ENCODE measurements around the gene KIAA2012.

The KIAA2012 gene

GRCh38 chr2:202165945-202166344 lies 92.9 kb downstream of the KIAA2012 start:
- no peak overlapping the region for H3K4me3 ChIP-seq (ENCODE audit: low read depth in 1 of 2, low read length in 2 of 2)
- peaks cover 12% of the 10 kb centered on the region for H3K27me3 ChIP-seq (ENCODE audit: insufficient read depth, low read length, poor library complexity)
- no peak overlapping the region for H3K27ac ChIP-seq (ENCODE audit: low read length)
- no peaks in the 10 kb centered on the region for H3K36me3 ChIP-seq (ENCODE audit: insufficient read depth, low read length)
- no peak overlapping the region for H3K9ac ChIP-seq (ENCODE audit: low read depth, low read length)
- H3K4me1 ChIP-seq (ENCODE audit: insufficient read depth, low read length) = no peaks in the 10 kb centered on the region
- ATAC-seq (ENCODE audit: insufficient read depth, low read depth) (no peak), DNase-seq (no peak)
- TF ChIP-seq CTCF (IDR thresholded peaks at IDR 0.05; ENCODE audit: borderline replicate concordance, extremely low read depth, low read length, poor library complexity, severe bottlenecking) = no peak
- no peak overlapping the region for H2AFZ ChIP-seq (ENCODE audit: low read depth, low read length)
- no peaks in the 10 kb centered on the region for H3K9me3 ChIP-seq (ENCODE audit: insufficient read depth, low read length, severe bottlenecking)
- H3K79me2 ChIP-seq (ENCODE audit: insufficient read depth, low read length) = no peaks in the 10 kb centered on the region
- no peak overlapping the region for H3K4me2 ChIP-seq (ENCODE audit: insufficient read depth, low read length)
- H4K20me1 ChIP-seq (ENCODE audit: insufficient read depth, low read length) = no peaks in the 10 kb centered on the region; the same call in 1 of the 2 replicates

GRCh38 chr2:202169131-202169530 lies 96.1 kb downstream of the KIAA2012 start:
- no peak for TF ChIP-seq EZH2 (IDR thresholded peaks at IDR 0.05; ENCODE audit: borderline replicate concordance, low read depth, low read length, severe bottlenecking)
- TF ChIP-seq CTCF (IDR thresholded peaks at IDR 0.05; ENCODE audit: borderline replicate concordance, extremely low read depth, low read length, poor library complexity, severe bottlenecking) = no peak
- ATAC-seq (ENCODE audit: insufficient read depth, low read depth) = no peak

GRCh38 chr2:202169832-202170424 lies 96.9 kb downstream of the KIAA2012 start:
- Histone ChIP-seq H3K9ac (ENCODE audit: low read depth, low read length) (no peak overlapping the region), H3K79me2 (ENCODE audit: insufficient read depth, low read length) (no peaks in the 10 kb centered on the region), H3K36me3 (ENCODE audit: insufficient read depth, low read length) (no peaks in the 10 kb centered on the region), H4K20me1 (ENCODE audit: insufficient read depth, low read length) (no peaks in the 10 kb centered on the region; the same call in 1 of the 2 replicates), H3K4me3 (ENCODE audit: low read depth in 1 of 2, low read length in 2 of 2) (no peak overlapping the region), H3K27ac (ENCODE audit: low read length) (no peak overlapping the region), H2AFZ (ENCODE audit: low read depth, low read length) (no peak overlapping the region), H3K4me2 (ENCODE audit: insufficient read depth, low read length) (no peak overlapping the region), H3K27me3 (ENCODE audit: insufficient read depth, low read length, poor library complexity) (peaks cover 10% of the 10 kb centered on the region), H3K4me1 (ENCODE audit: insufficient read depth, low read length) (no peaks in the 10 kb centered on the region), H3K9me3 (ENCODE audit: insufficient read depth, low read length, severe bottlenecking) (no peaks in the 10 kb centered on the region)
- no peak for DNase-seq
- no peak for TF ChIP-seq EZH2 (IDR thresholded peaks at IDR 0.05; ENCODE audit: borderline replicate concordance, low read depth, low read length, severe bottlenecking)
- ATAC-seq (ENCODE audit: insufficient read depth, low read depth) = no peak

More at GRCh38 chr2:202169131-202169530, 96.1 kb downstream of the KIAA2012 start:
- Histone ChIP-seq H3K27me3 (ENCODE audit: insufficient read depth, low read length, poor library complexity) (peaks cover 10% of the 10 kb centered on the region), H3K4me1 (ENCODE audit: insufficient read depth, low read length) (no peaks in the 10 kb centered on the region), H4K20me1 (ENCODE audit: insufficient read depth, low read length) (no peaks in the 10 kb centered on the region; the same call in 1 of the 2 replicates), H3K79me2 (ENCODE audit: insufficient read depth, low read length) (no peaks in the 10 kb centered on the region), H3K36me3 (ENCODE audit: insufficient read depth, low read length) (no peaks in the 10 kb centered on the region), H2AFZ (ENCODE audit: low read depth, low read length) (no peak overlapping the region), H3K9me3 (ENCODE audit: insufficient read depth, low read length, severe bottlenecking) (no peaks in the 10 kb centered on the region), H3K4me2 (ENCODE audit: insufficient read depth, low read length) (no peak overlapping the region), H3K27ac (ENCODE audit: low read length) (no peak overlapping the region), H3K4me3 (ENCODE audit: low read depth in 1 of 2, low read length in 2 of 2) (no peak overlapping the region), H3K9ac (ENCODE audit: low read depth, low read length) (no peak overlapping the region)
- DNase-seq = no peak

- no peak overlapping the region for H2AFZ ChIP-seq (ENCODE audit: low read depth, low read length)
- DNase-seq (no peak), ATAC-seq (ENCODE audit: insufficient read depth, low read depth) (no peak)
- no peak overlapping the region for H3K4me3 ChIP-seq (ENCODE audit: low read depth in 1 of 2, low read length in 2 of 2)
- no peaks in the 10 kb centered on the region; the same call in 1 of the 2 replicates for H4K20me1 ChIP-seq (ENCODE audit: insufficient read depth, low read length)
- H3K79me2 ChIP-seq (ENCODE audit: insufficient read depth, low read length) = no peaks in the 10 kb centered on the region
- H3K9me3 ChIP-seq (ENCODE audit: insufficient read depth, low read length, severe bottlenecking) = no peaks in the 10 kb centered on the region
- H3K27ac ChIP-seq (ENCODE audit: low read length) = no peak overlapping the region
- no peaks in the 10 kb centered on the region for H3K4me1 ChIP-seq (ENCODE audit: insufficient read depth, low read length)
- no peak overlapping the region for H3K9ac ChIP-seq (ENCODE audit: low read depth, low read length)
- no peak for TF ChIP-seq EZH2 (IDR thresholded peaks at IDR 0.05; ENCODE audit: borderline replicate concordance, low read depth, low read length, severe bottlenecking)
- no peak for TF ChIP-seq CTCF (IDR thresholded peaks at IDR 0.05; ENCODE audit: borderline replicate concordance, extremely low read depth, low read length, poor library complexity, severe bottlenecking)
- peaks cover 10% of the 10 kb centered on the region for H3K27me3 ChIP-seq (ENCODE audit: insufficient read depth, low read length, poor library complexity)
- H3K36me3 ChIP-seq (ENCODE audit: insufficient read depth, low read length) = no peaks in the 10 kb centered on the region
- no peak overlapping the region for H3K4me2 ChIP-seq (ENCODE audit: insufficient read depth, low read length)
Measured at GRCh38 chr2:202171241-202171825, 98.3 kb downstream of the KIAA2012 start.

Data from DND-41 (cell line).